Osteocyte (in vitro differentiated cells): ENCODE measurements around the gene MGST2. TPM values are rescaled to one million over a fixed set of nuclear protein-coding genes. Genes with fewer than 3 reads are reported as not detected.

Experiments used
- DNase-seq: peaks from one replicate; pipeline ENCODE4 v3.0.0; 2021; ENCODE audit warnings: mixed read lengths; ENCODE audit not compliant: unreplicated experiment; ENCODE audit errors: extremely low spot score
- H3K27ac Mint-ChIP-seq: one replicate; pipeline ENCODE4 v1.8.0; 2021; ENCODE audit warnings: mild to moderate bottlenecking, mixed read lengths; ENCODE audit not compliant: unreplicated experiment
- H3K27me3 Mint-ChIP-seq: one replicate; pipeline ENCODE4 v1.8.0; 2021; ENCODE audit warnings: mixed read lengths; ENCODE audit not compliant: unreplicated experiment
- H3K36me3 Mint-ChIP-seq: one replicate; pipeline ENCODE4 v1.8.0; 2021; ENCODE audit warnings: mixed read lengths; ENCODE audit not compliant: unreplicated experiment
- H3K4me1 Mint-ChIP-seq: one replicate; pipeline ENCODE4 v1.8.0; 2021; ENCODE audit warnings: mixed read lengths; ENCODE audit not compliant: unreplicated experiment
- H3K4me3 Mint-ChIP-seq: one replicate; pipeline ENCODE4 v1.8.0; 2021; ENCODE audit warnings: mild to moderate bottlenecking, moderate library complexity, mixed read lengths; ENCODE audit not compliant: unreplicated experiment
- H3K9me3 Mint-ChIP-seq: one replicate; pipeline ENCODE4 v1.8.0; 2021; ENCODE audit warnings: mixed read lengths; ENCODE audit not compliant: unreplicated experiment
- long read RNA-seq: library from polyadenylated mRNA; unstranded; transcript quantifications from one replicate; pipeline ENCODE4 v2.0.0, GENCODE V29; 2021
- total RNA-seq: library from RNA; stranded (reverse); gene quantifications from 2 replicates; pipeline ENCODE4 v1.2.1, GENCODE V29; 2021
- TF ChIP-seq, protein P1 (sequence below): fragments of 200-600 bp; sonication (generic); IDR thresholded peaks from 2 replicates; pipeline ENCODE4 v1.5.0; 2021; ENCODE audit warnings: antibody characterized with exemption, mild to moderate bottlenecking, moderate library complexity

Gene MGST2
- 29.2 and 29.9 TPM in 2 replicates for total RNA-seq
- long read RNA-seq, transcript MGST2-201 (5 exons, 801 nt): major isoform, 9 of 14 reads
- long read RNA-seq, partial matches to known transcripts: 0 of 14 reads
- long read RNA-seq, other reads (novel, unspliced or antisense): 3 of 14 reads

DNA sequence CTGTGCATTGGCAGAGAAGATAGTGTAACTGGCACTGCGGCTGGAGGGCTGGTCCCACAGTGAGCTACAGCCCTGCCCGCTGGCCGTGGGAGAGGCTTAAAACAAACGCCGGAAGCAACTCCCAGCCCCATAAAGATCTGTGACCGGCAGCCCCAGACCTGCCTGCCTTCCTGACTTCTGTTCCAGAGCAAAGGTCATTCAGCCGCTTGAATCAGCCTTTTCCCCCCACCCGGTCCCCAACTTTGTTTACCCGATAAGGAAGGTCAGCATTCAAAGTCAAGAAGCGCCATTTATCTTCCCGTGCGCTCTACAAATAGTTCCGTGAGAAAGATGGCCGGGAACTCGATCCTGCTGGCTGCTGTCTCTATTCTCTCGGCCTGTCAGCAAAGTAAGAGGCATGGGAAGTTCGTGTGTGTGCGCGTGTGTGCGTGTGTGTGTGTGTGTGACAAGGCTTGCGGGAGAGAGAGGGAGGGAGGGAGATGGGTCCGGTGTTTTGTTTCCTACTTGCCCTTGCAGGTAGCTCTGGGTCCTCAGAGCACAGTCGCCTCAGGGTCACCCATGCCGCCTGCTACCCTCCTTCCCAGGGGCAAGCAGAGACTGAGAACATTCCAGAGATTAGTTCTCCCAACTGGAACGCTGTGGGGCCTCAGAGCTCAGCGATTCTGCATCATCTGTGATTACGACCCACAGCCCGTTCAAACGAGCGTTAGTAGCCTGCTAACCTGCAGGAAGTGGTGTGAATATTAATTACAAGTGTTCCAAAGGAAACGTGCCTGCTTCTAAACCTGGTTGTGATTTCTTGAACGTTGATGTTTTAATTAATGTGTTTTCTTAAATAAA is at the start of gene MGST2:
Gene MGST2 (plus strand): TSS at position 130 of the 840 bp plus-strand sequence. CDS start 201 bp downstream, at position 331.
- H3K4me1 Mint-ChIP-seq: peaks cover 32% of the 10 kb centered on the region
- DNase-seq: no peak
- H3K27ac Mint-ChIP-seq: peak within 1 kb of the TSS; percentile 98

DNA sequence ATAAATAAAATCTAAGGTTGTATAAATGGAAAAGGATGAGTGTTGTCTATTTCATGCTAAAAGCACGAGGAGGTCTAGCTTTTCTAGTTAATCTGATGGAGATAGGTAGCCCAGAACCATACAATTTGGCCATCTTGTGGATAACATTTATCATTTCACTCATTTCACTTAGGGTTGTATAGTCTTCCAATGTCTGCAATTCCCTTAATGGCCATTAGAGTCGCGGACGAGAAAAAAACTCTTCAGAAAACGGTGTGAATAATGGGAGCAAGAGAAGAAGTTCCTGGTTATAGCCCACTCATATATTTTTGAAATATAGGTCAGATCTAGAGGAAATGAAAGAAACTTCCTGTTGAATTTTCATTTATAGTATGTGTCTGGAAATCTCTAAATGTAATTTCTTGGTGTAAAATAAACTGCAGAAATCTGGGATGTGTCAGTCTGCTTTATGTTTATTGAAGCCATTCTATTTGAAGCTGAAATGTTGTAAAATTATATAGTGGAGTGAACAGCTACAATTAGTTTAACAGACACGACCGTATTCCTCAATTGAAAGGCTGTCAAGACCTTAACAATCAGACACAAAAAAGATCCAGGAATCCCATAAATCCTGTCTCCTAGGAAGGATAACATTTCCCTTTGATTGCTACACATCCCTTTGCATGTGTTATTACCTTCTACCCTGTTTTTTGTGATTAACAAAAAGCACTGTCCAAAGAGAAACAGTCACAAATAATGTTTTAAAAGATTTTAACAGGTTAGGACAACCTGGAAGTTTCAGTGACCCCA is 47.7 kb upstream of the MGST2 start:
- H3K27ac Mint-ChIP-seq: no peak overlapping the region
- TF ChIP-seq, protein P1, sequence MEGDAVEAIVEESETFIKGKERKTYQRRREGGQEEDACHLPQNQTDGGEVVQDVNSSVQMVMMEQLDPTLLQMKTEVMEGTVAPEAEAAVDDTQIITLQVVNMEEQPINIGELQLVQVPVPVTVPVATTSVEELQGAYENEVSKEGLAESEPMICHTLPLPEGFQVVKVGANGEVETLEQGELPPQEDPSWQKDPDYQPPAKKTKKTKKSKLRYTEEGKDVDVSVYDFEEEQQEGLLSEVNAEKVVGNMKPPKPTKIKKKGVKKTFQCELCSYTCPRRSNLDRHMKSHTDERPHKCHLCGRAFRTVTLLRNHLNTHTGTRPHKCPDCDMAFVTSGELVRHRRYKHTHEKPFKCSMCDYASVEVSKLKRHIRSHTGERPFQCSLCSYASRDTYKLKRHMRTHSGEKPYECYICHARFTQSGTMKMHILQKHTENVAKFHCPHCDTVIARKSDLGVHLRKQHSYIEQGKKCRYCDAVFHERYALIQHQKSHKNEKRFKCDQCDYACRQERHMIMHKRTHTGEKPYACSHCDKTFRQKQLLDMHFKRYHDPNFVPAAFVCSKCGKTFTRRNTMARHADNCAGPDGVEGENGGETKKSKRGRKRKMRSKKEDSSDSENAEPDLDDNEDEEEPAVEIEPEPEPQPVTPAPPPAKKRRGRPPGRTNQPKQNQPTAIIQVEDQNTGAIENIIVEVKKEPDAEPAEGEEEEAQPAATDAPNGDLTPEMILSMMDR: peak; percentile 38
- H3K27me3 Mint-ChIP-seq: no peaks in the 10 kb centered on the region
- no peaks in the 10 kb centered on the region for H3K36me3 Mint-ChIP-seq
- H3K9me3 Mint-ChIP-seq: no peaks in the 10 kb centered on the region
- DNase-seq: no peak
- H3K4me3 Mint-ChIP-seq: no peak overlapping the region
- no peaks in the 10 kb centered on the region for H3K4me1 Mint-ChIP-seq

More for the DNA sequence above, at the start of gene MGST2:
- Mint-ChIP-seq H3K36me3 (no peaks in the 10 kb centered on the region), H3K27me3 (no peaks in the 10 kb centered on the region), H3K9me3 (no peaks in the 10 kb centered on the region), H3K4me3 (peak within 1 kb of the TSS; percentile 84)
- TF ChIP-seq, protein P1: no peak

- H3K9me3 Mint-ChIP-seq: no peaks in the 10 kb centered on the region
- peaks cover 4% of the 10 kb centered on the region for H3K27me3 Mint-ChIP-seq
- no peak overlapping the region for H3K4me3 Mint-ChIP-seq
- no peaks in the 10 kb centered on the region for H3K36me3 Mint-ChIP-seq
- H3K4me1 Mint-ChIP-seq: no peaks in the 10 kb centered on the region
- TF ChIP-seq, protein P1: peak; percentile 48
- no peak overlapping the region for H3K27ac Mint-ChIP-seq
- no peak for DNase-seq
Measured at GRCh38 chr4:139619644-139620043, 46.0 kb upstream of the MGST2 start.

- TF ChIP-seq, protein P1: no peak
- Mint-ChIP-seq H3K4me1 (no peaks in the 10 kb centered on the region), H3K9me3 (no peaks in the 10 kb centered on the region), H3K4me3 (no peak overlapping the region), H3K27ac (no peak overlapping the region), H3K36me3 (no peaks in the 10 kb centered on the region), H3K27me3 (peaks cover 4% of the 10 kb centered on the region)
- DNase-seq: no peak
Measured at GRCh38 chr4:139622901-139623381, 42.7 kb upstream of the MGST2 start.
